OCI-LY3 (cell line): ENCODE data around the gene ZDHHC19.

Experiments
- H2AFZ ChIP-seq: fragments of 200-600, 300-600 bp; shearing (Covaris generic); 2 replicates; pipeline ENCODE4 v1.6.0; 2014; ENCODE audit warnings: antibody characterized with exemption, low read depth, low read length
- H3K27ac ChIP-seq: fragments of 200-600, 300-600 bp; sonication (generic); 2 replicates; pipeline ENCODE4 v1.5.1; 2014; ENCODE audit warnings: mild to moderate bottlenecking, low read length, moderate library complexity, mixed read lengths
- H3K27me3 ChIP-seq: fragments of 200-600, 300-600 bp; sonication (generic); 2 replicates; pipeline ENCODE4 v1.6.1; 2014; ENCODE audit warnings: low read depth, low read length, mixed read lengths
- H3K36me3 ChIP-seq: fragments of 200-600, 300-600 bp; sonication (generic); replicated peaks from 2 replicates; pipeline ENCODE3; 2014; ENCODE audit warnings: low read depth, low read length, mixed read lengths
- H3K4me1 ChIP-seq: fragments of 300-600, 200-600 bp; sonication (generic); 2 replicates; pipeline ENCODE4 v1.6.1; 2014; ENCODE audit warnings: low read length, mixed read lengths
- H3K4me2 ChIP-seq: fragments of 200-600, 300-600 bp; sonication (generic); 2 replicates; pipeline ENCODE4 v1.6.1; 2014; ENCODE audit warnings: low read length, mixed read lengths
- H3K4me3 ChIP-seq: fragments of 300-600, 200-600 bp; sonication (generic); 2 replicates; pipeline ENCODE4 v1.5.1; 2014; ENCODE audit warnings: antibody characterized with exemption, mild to moderate bottlenecking, low read length, moderate library complexity
- H3K79me2 ChIP-seq: fragments of 300-600, 200-600 bp; shearing (Covaris generic); 2 replicates; pipeline ENCODE4 v1.6.1; 2014; ENCODE audit warnings: mild to moderate bottlenecking, low read length, mixed read lengths
- H3K9ac ChIP-seq: fragments of 300-600, 200-600 bp; shearing (Covaris generic); 2 replicates; pipeline ENCODE4 v1.6.0; 2014; ENCODE audit warnings: mild to moderate bottlenecking, low read length, moderate library complexity
- H3K9me3 ChIP-seq: fragments of 200-600, 300-600 bp; shearing (Covaris generic); 2 replicates; pipeline ENCODE4 v1.6.1; 2014; ENCODE audit warnings: low read length, mixed read lengths; ENCODE audit not compliant: insufficient read depth
- H4K20me1 ChIP-seq: fragments of 200-600, 300-600 bp; sonication (generic); 2 replicates; pipeline ENCODE4 v1.6.1; 2016; ENCODE audit warnings: low read length, mixed read lengths; ENCODE audit not compliant: insufficient read depth
- CTCF ChIP-seq: fragments of 200-600, 300-600 bp; sonication (generic); IDR thresholded peaks from 2 replicates; pipeline ENCODE4 v1.5.1; 2014; ENCODE audit warnings: antibody characterized with exemption, low read length, low read depth
- EZH2phosphoT487 ChIP-seq: fragments of 200-600 bp; shearing (Covaris generic); IDR thresholded peaks from 2 replicates; pipeline ENCODE4 v1.6.1; 2018; ENCODE audit warnings: antibody characterized with exemption, mixed run types, low read depth

Gene ZDHHC19

GRCh38 chr3:196192036-196192523, 19.1 kb downstream of the ZDHHC19 start:
- H4K20me1 ChIP-seq, result no peaks in the 10 kb centered on the region
- H3K27me3 ChIP-seq, result no peaks in the 10 kb centered on the region
- peak overlapping the region; percentile 91 for H3K27ac ChIP-seq
- peak overlapping the region; percentile 59 for H3K4me3 ChIP-seq
- no peaks in the 10 kb centered on the region for H3K36me3 ChIP-seq
- peaks cover 92% of the 10 kb centered on the region for H3K4me1 ChIP-seq
- no peak for TF ChIP-seq EZH2phosphoT487
- TF ChIP-seq CTCF, result peak; percentile 73
- peak overlapping the region; percentile 78 for H3K9ac ChIP-seq
- peaks cover 20% of the 10 kb centered on the region; the same call in 1 of the 2 replicates for H3K79me2 ChIP-seq
- peak overlapping the region; percentile 71 for H3K4me2 ChIP-seq
- no peaks in the 10 kb centered on the region for H3K9me3 ChIP-seq
- H2AFZ ChIP-seq, result no peak overlapping the region

- TF ChIP-seq CTCF (no peak), EZH2phosphoT487 (no peak)
- H3K27me3 ChIP-seq, result no peaks in the 10 kb centered on the region
- no peaks in the 10 kb centered on the region for H3K36me3 ChIP-seq
- no peaks in the 10 kb centered on the region for H3K9me3 ChIP-seq
- H3K9ac ChIP-seq, result peak overlapping the region; percentile 44
- peaks cover 97% of the 10 kb centered on the region for H3K4me1 ChIP-seq
- peak overlapping the region; percentile 91 for H3K27ac ChIP-seq
- 0 out of 2 replicates have a peak overlapping the region, but pooled peaks have one; percentile 47 for H2AFZ ChIP-seq
- H3K4me3 ChIP-seq, result no peak overlapping the region
- peak overlapping the region; percentile 22 for H3K4me2 ChIP-seq
- H3K79me2 ChIP-seq, result peaks cover 22% of the 10 kb centered on the region; the same call in 1 of the 2 replicates
- H4K20me1 ChIP-seq, result no peaks in the 10 kb centered on the region
Measured at GRCh38 chr3:196189566-196190347, 21.4 kb downstream of the ZDHHC19 start.

- H3K4me3 ChIP-seq, result peak overlapping the region; percentile 70
Measured at GRCh38 chr3:196186651-196187573, 24.3 kb downstream of the ZDHHC19 start.

More at GRCh38 chr3:196186651-196187573, 24.3 kb downstream of the ZDHHC19 start:
- Histone ChIP-seq H3K4me2 (peak overlapping the region; percentile 82), H3K79me2 (peaks cover 13% of the 10 kb centered on the region; the same call in 1 of the 2 replicates), H4K20me1 (no peaks in the 10 kb centered on the region), H2AFZ (no peak overlapping the region), H3K4me1 (peaks cover 93% of the 10 kb centered on the region), H3K27me3 (no peaks in the 10 kb centered on the region), H3K9me3 (no peaks in the 10 kb centered on the region), H3K9ac (peak overlapping the region; percentile 72), H3K36me3 (no peaks in the 10 kb centered on the region), H3K27ac (peak overlapping the region; percentile 95)
- no peak for TF ChIP-seq CTCF
- no peak for TF ChIP-seq EZH2phosphoT487
